B cell (primary cell): ENCODE data around the gene CSF1R. TPM values are rescaled to one million over a fixed set of nuclear protein-coding genes. Genes with fewer than 3 reads are reported as not detected.

ENCODE experiments used
- ATAC-seq: fragments of 200-7000 bp; cut with Tn5 transposase; one replicate; pipeline ENCODE4 v1.10.0; 2021; ENCODE audit warnings: low read depth, mild to moderate bottlenecking, moderate number of reproducible peaks, moderate library complexity
- CTCF ChIA-PET: fragments of 350-600 bp; sonication (Branson Sonifier 250); formaldehyde crosslinking; loops from one replicate; lab custom pipeline; 2021; ENCODE audit warnings: antibody characterized with exemption, inconsistent platforms; lab: Charles Lee
- POLR2A ChIA-PET: fragments of 350-600 bp; sonication (Branson Sonifier 250); formaldehyde crosslinking; loops from one replicate; lab custom pipeline; 2021; ENCODE audit warnings: antibody characterized with exemption; lab: Charles Lee
- DNase-seq: peaks from one replicate; pipeline ENCODE4 v3.0.0; 2013
- H2AFZ ChIP-seq: 2 replicates; pipeline ENCODE4 v1.6.1; 2012; ENCODE audit warnings: mild to moderate bottlenecking, low read depth, low read length; ENCODE audit not compliant: insufficient read depth, poor library complexity, severe bottlenecking
- H3K27ac ChIP-seq, 2 donors: 1 replicate in 1 of 2; 2 replicates in 1 of 2; pipeline ENCODE4 v1.5.1; 2012 to 2013; ENCODE audit warnings: low read length in 2 of 2, mild to moderate bottlenecking in 2 of 2, moderate library complexity in 1 of 2
- H3K27me3 ChIP-seq, 4 experiments: fragments of 200-600 bp in 1 of 4; sonication (generic) in 1 of 4; replicated peaks in 1 of 4; 1 replicate in 2 of 4; 2 replicates in 2 of 4; pipeline versions ENCODE4 v1.6.1 to v1.7.0; 2013 to 2016; ENCODE audit warnings: low read length in 3 of 4, mild to moderate bottlenecking in 2 of 4, mixed read lengths in 1 of 4, moderate library complexity in 1 of 4; ENCODE audit not compliant: insufficient read depth in 4 of 4, control insufficient read depth in 3 of 4; ENCODE audit errors: control extremely low read depth in 1 of 4
- H3K36me3 ChIP-seq, 2 experiments: replicated peaks in 1 of 2; 1 replicate in 1 of 2; 2 replicates in 1 of 2; pipeline versions ENCODE4 v1.6.1 to v1.7.1; 2013; ENCODE audit warnings: low read length in 1 of 2; ENCODE audit not compliant: insufficient read depth in 2 of 2, control insufficient read depth in 1 of 2; ENCODE audit errors: control extremely low read depth in 1 of 2, extremely low read depth in 1 of 2
- H3K4me1 ChIP-seq, 2 donors: fragments of 200-600 bp in 1 of 2; sonication (generic) in 1 of 2; 1 replicate in 1 of 2; 2 replicates in 1 of 2; pipeline versions ENCODE4 v1.5.1 to v1.6.1; 2013 to 2017; ENCODE audit warnings: low read length in 2 of 2; ENCODE audit not compliant: control insufficient read depth in 2 of 2, insufficient read depth in 2 of 2
- H3K4me2 ChIP-seq: replicated peaks from 2 replicates; pipeline ENCODE3; 2012; ENCODE audit warnings: mild to moderate bottlenecking, low read depth, low read length; ENCODE audit not compliant: poor library complexity, severe bottlenecking
- H3K4me3 ChIP-seq, 5 experiments: fragments of 200-600 bp in 1 of 5; sonication (generic) in 1 of 5; 1 replicate in 3 of 5; 2 replicates in 2 of 5; pipeline versions ENCODE4 v1.5.1 to v1.7.0; 2011 to 2016; ENCODE audit warnings: low read length in 4 of 5, mild to moderate bottlenecking in 4 of 5, low read depth in 2 of 5, control low read depth in 1 of 5, moderate library complexity in 1 of 5; ENCODE audit not compliant: insufficient read depth in 1 of 5; ENCODE audit errors: control extremely low read depth in 1 of 5, extremely low read depth in 1 of 5
- H3K79me2 ChIP-seq: fragments of 200-600 bp; sonication (generic); one replicate; pipeline ENCODE4 v1.6.0; 2016; ENCODE audit warnings: low read length; ENCODE audit not compliant: control insufficient read depth, insufficient read depth
- H3K9ac ChIP-seq: fragments of 200-600 bp; sonication (generic); 2 replicates; pipeline ENCODE4 v1.6.1; 2017; ENCODE audit warnings: mild to moderate bottlenecking, low read length, moderate library complexity
- H3K9me3 ChIP-seq, 3 donors: one replicate each; pipeline versions ENCODE4 v1.6.1 to v1.7.1; 2013; ENCODE audit warnings: low read length in 2 of 3; ENCODE audit not compliant: control insufficient read depth in 2 of 3, insufficient read depth in 1 of 3; ENCODE audit errors: control extremely low read depth in 1 of 3
- H4K20me1 ChIP-seq: 2 replicates; pipeline ENCODE4 v1.6.0; 2012; ENCODE audit warnings: mild to moderate bottlenecking, low read length; ENCODE audit not compliant: insufficient read depth, control insufficient read depth, poor library complexity, severe bottlenecking
- H3K27ac Mint-ChIP-seq: one replicate; pipeline ENCODE4 v1.8.0; 2021; ENCODE audit warnings: mixed read lengths
- H3K27me3 Mint-ChIP-seq: one replicate; pipeline ENCODE4 v1.8.0; 2021; ENCODE audit warnings: mixed read lengths
- H3K4me1 Mint-ChIP-seq: one replicate; pipeline ENCODE4 v1.8.0; 2021; ENCODE audit warnings: mixed read lengths
- H3K4me3 Mint-ChIP-seq: one replicate; pipeline ENCODE4 v1.8.0; 2021; ENCODE audit warnings: mixed read lengths
- H3K9me3 Mint-ChIP-seq: one replicate; pipeline ENCODE4 v1.8.0; 2022; ENCODE audit warnings: mixed read lengths; ENCODE audit not compliant: insufficient read depth
- EZH2 ChIP-seq: IDR thresholded peaks from 2 replicates; pipeline ENCODE4 v1.6.1; 2012; ENCODE audit warnings: borderline replicate concordance, low read depth, mild to moderate bottlenecking, moderate library complexity, low read length; ENCODE audit not compliant: insufficient read depth, poor library complexity, severe bottlenecking
- WGBS: methylation state at CpG from one replicate; pipeline ENCODE4 v1.1.5; 2013; ENCODE audit warnings: missing lambda C conversion rate; ENCODE audit not compliant: insufficient coverage; 5-methylcytosine and 5-hydroxymethylcytosine counted together
- intact Hi-C: fragments of 100-400 bp; cut with micrococcal nuclease; formaldehyde crosslinking; loops from one replicate; pipeline ENCODE4 v1.10.0; 2022
- polyA plus RNA-seq: library from polyadenylated mRNA; depleted of rRNA; stranded (reverse); fragments of >200 nt; gene quantifications from 2 replicates; pipeline ENCODE4 v1.2.3, GENCODE V29; 2012
- total RNA-seq, 2 donors: library from RNA; stranded (reverse); fragments of 120-200 nt in 1 of 2; gene quantifications; 1 replicate in 1 of 2; 2 replicates in 1 of 2; pipeline versions ENCODE4 v1.2.3 to v1.2.4, GENCODE V29; 2013 to 2022
- TF ChIP-seq, protein P1 (sequence below): fragments of 200-600 bp; IDR thresholded peaks from one replicate; pipeline ENCODE4 v1.8.0; 2022; ENCODE audit warnings: antibody characterized with exemption, mild to moderate bottlenecking

CSF1R gene
- total and polyA plus RNA-seq, 2 donors (not counting 1 experiment from before 2014, with no cell fraction given) = 1.6 to 2.5 TPM

DNA sequence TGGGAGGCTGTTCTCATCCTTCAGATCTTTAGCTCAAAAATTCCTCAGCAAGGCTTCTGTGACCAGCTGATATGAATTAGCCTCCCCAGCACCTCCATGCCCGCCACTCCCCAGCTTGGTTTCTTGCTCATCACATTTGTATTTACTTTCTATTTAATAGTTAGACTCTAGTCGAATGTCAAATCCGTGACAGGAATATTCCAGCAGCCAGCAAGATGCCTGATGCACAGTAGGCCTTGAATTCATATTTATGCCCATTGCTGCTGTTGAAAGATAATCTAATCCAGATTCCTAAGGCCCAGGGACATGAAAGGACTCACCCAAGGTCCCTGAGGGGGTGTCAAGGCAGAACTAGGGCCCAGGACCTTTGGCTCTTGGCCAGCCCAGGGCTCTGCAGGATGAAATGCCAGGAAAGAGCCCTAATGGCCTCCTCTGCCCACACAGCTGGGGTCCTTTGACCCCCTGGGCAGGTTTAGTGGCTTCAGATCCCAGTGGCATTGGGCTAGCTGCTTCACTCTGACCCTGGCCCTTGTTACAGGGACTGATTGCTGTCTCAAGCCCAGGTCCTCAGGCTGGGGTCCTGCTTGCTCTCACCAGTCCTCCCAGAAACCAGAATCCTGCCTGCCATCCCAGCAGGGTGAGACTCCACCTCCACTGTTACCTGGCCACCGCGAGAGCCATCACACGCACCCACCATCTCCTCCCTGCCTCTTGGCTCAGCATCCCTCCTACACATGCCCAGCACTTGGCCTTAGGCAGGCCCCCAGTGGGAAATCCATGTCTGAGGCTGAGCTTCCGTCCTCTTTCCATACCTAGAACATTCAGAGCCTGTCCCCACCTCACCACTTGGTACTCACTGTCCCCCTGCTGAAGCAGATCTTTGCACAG lies 7.3 kb downstream of the CSF1R start:
- H3K27ac Mint-ChIP-seq = peak overlapping the region; percentile 44
- no peaks in the 10 kb centered on the region for H3K27me3 Mint-ChIP-seq
- no peaks in the 10 kb centered on the region for H4K20me1 ChIP-seq
- H3K4me3 Mint-ChIP-seq = no peak overlapping the region
- ATAC-seq (no peak), DNase-seq (no peak)
- no peaks in the 10 kb centered on the region for H3K36me3 ChIP-seq
- H3K9ac ChIP-seq = no peak overlapping the region
- H3K27me3 ChIP-seq = peaks cover 0 to 3% (median 0%) of the 10 kb centered on the region in 4 experiments
- no peak overlapping the region for H3K4me3 ChIP-seq
- 98% methylated on average over 5 of the region's 7 CpGs for WGBS
- no peaks in the 10 kb centered on the region for H3K9me3 Mint-ChIP-seq
- H3K79me2 ChIP-seq = no peaks in the 10 kb centered on the region
- H3K4me2 ChIP-seq = no peak overlapping the region
- CTCF ChIA-PET = no interaction called here
- H3K4me1 Mint-ChIP-seq = peaks cover 34% of the 10 kb centered on the region
- H3K9me3 ChIP-seq = no peaks in the 10 kb centered on the region
- TF ChIP-seq, protein P1, sequence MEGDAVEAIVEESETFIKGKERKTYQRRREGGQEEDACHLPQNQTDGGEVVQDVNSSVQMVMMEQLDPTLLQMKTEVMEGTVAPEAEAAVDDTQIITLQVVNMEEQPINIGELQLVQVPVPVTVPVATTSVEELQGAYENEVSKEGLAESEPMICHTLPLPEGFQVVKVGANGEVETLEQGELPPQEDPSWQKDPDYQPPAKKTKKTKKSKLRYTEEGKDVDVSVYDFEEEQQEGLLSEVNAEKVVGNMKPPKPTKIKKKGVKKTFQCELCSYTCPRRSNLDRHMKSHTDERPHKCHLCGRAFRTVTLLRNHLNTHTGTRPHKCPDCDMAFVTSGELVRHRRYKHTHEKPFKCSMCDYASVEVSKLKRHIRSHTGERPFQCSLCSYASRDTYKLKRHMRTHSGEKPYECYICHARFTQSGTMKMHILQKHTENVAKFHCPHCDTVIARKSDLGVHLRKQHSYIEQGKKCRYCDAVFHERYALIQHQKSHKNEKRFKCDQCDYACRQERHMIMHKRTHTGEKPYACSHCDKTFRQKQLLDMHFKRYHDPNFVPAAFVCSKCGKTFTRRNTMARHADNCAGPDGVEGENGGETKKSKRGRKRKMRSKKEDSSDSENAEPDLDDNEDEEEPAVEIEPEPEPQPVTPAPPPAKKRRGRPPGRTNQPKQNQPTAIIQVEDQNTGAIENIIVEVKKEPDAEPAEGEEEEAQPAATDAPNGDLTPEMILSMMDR = no peak
- no peak for TF ChIP-seq EZH2
- H3K27ac ChIP-seq = no peak overlapping the region
- intact Hi-C loops = no loop called here
- no peak overlapping the region for H2AFZ ChIP-seq
- peaks cover 24 to 27% of the 10 kb centered on the region in 2 donors for H3K4me1 ChIP-seq
- POLR2A ChIA-PET = no interaction called here
